Measurements from ENCODE around the gene INTS2.

Gene INTS2

GRCh38 chr17:61966191-61966590 lies 38.4 kb upstream of the INTS2 start:
- FAIRE-seq = no peak
- no peak for DNase-seq (ENCODE audit: insufficient read length, low spot score)
- TF ChIP-seq CTCF (IDR thresholded peaks at IDR 0.05; ENCODE audit: insufficient read depth, missing control alignments) = no peak

- FAIRE-seq (no peak), DNase-seq (ENCODE audit: insufficient read length, low spot score) (no peak)
- no peak for TF ChIP-seq CTCF (IDR thresholded peaks at IDR 0.05; ENCODE audit: insufficient read depth, missing control alignments)
Observed at GRCh38 chr17:61955619-61956018, 27.8 kb upstream of the INTS2 start.

- TF ChIP-seq CTCF (IDR thresholded peaks at IDR 0.05; ENCODE audit: insufficient read depth, missing control alignments) = no peak
- DNase-seq (ENCODE audit: insufficient read length, low spot score) (no peak), FAIRE-seq (no peak)
Observed at GRCh38 chr17:61947367-61948078, 19.7 kb upstream of the INTS2 start.

GRCh38 chr17:61946359-61946758 lies 18.6 kb upstream of the INTS2 start:
- no peak for FAIRE-seq

GRCh38 chr17:61943117-61943516 lies 15.3 kb upstream of the INTS2 start:
- DNase-seq (ENCODE audit: insufficient read length, low spot score) = no peak
- no peak for TF ChIP-seq CTCF (IDR thresholded peaks at IDR 0.05; ENCODE audit: insufficient read depth, missing control alignments)
- FAIRE-seq = no peak

More at GRCh38 chr17:61946359-61946758, 18.6 kb upstream of the INTS2 start:
- TF ChIP-seq CTCF (IDR thresholded peaks at IDR 0.05; ENCODE audit: insufficient read depth, missing control alignments) = no peak
- DNase-seq (ENCODE audit: insufficient read length, low spot score) = no peak

GRCh38 chr17:61942085-61942484 lies 14.3 kb upstream of the INTS2 start:
- TF ChIP-seq CTCF (IDR thresholded peaks at IDR 0.05; ENCODE audit: insufficient read depth, missing control alignments) = no peak
- no peak for FAIRE-seq
- DNase-seq (ENCODE audit: insufficient read length, low spot score) = no peak

GRCh38 chr17:61928101-61928436 lies 287 bp upstream of the INTS2 start:
- no peak for FAIRE-seq
- no peak for TF ChIP-seq CTCF (IDR thresholded peaks at IDR 0.05; ENCODE audit: insufficient read depth, missing control alignments)
- no peak for DNase-seq (ENCODE audit: insufficient read length, low spot score)

Measured in D721Med (cell line).